AG08396 (cell line): Measurements from ENCODE around the gene TBC1D17.
A peak's percentile ranks its signal among the peaks of the same experiment; 100 is the strongest.

Source experiments
- DNase-seq: peaks from one replicate; pipeline ENCODE4 v3.0.0; 2012; ENCODE audit warnings: low spot score, mixed read lengths

Gene TBC1D17

DNA sequence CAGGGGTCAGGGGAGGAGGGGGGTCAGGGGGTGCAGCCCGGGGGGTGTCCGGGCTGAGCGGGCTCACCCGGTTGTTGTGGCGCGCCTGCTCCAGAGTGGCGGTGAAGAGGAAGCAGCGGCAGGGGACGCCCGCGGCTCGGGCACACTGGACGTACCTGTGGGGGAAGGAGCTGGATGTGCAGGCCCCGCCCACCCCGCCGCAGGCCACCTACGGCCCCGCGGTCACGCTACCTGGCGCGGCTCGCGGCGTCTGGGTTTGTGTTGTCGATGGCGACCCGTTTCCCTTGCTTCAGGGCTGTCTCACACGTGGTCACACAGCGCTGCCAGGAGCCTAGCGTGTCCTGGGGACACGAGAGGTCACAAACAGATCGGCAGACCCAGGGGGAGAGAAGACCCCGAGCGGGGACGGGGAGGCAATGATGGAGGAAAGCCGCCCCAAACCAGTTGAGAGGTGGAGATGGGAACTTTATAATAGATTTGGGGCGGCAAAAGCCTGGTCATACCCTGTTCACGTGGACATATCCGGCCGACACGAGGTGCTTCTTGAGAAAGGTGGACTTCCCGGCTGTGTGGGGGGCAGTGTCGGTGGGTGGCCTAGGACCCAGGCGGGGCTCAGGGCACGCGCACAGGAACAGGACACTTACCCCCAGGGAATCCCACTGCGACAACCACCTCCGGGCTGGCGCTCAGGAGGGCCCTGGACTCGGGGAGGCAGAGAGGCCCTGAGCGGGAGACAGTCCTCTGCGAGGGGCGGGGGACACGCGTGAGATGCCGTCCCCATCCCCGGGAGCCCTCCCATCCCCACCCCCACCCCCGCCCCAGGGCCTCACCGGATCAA lies 15.7 kb upstream of the TBC1D17 start:
- DNase-seq: no peak

DNA sequence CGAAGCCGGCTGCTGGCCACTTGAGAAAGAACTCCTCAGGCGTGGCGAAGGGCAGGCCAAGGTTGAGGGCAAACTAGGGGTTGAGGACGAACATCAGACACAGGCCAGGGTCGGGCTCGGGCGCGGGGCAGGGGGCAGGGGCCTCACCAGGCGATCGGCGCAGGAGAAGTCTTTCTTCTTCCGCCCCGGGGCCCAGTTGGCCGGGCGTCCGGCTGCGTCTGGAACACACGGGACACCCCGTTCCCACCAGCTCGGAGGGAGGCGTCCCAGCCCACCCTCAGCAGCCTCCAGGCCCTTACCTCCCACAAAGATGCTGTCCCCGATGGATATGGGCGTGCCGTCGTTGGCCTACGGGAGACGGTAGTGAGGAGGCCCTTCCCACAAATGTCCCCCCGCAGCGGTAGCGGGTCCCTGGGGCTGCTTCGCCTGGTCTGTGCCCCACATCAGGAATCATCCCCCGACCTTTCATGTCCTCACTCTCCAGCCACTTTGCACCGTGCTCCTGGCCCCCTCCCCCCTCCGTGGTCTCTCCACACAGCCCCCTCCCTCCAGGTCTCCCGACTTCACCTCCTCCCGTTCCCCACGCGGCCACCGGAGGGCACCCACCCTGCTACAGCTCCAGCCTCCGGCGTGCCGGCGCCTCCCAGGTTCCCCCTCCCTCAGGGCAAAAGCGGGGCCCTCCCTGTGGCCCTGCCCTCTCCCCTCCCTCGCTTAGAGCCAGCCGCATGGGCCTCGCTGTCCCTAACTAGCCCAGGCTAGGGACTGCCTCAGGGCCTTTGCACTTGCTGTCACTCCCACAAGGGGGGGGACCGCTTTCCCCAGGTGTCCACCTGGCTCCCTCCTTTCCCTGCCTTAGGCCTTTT lies 14.9 kb upstream of the TBC1D17 start:
- no peak for DNase-seq

DNA sequence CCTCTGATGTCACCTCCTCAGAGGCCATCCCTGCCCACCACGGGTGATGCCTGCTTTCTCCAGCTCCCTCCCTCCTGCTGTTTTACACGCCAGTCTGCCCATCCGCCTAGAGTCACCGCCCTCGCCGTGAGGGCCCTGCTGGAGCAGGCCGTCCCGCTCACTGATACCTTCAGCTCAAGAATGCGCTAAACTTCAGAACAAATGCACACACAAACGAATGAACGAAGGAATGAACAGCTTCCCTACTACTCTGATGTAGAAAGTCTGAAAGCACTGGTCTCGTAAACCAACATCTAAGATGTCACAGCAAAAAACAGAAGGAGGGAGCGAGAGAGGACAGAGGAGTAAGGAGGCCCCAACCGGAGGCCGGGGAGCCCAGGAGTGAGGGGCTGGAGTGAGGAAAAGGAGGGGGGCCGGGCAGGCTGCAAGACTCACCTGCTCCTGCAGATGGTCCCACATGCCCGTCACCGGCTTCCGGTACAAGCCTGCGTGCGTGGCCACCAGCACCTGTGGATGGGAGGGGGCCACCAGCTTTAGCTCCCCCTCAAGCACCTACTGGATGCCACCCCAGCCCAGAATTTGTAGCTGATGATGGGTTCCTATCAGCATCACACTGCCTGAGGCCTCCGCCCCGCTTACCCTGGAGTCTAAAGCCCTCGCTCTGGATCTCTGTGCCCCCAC lies 14.1 kb upstream of the TBC1D17 start:
- no peak for DNase-seq

DNA sequence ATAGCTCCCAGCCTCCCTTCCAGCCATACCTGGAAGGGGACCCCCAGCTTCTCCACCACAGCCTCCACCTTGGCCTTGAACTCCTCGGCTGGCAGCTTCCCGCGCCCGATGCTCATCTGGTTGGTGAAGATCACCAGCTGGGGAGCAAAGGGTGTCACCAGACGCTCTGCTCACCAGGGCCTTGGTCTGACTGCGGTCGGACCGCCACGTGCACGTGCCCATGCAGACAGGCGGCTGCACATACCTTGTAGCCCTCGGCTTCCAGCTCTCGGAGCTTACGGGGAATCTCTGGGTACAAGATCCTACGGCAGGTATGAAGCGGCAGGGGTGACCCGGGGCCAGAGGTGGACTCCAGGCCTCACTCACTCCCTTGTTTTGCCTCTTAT lies 13.6 kb upstream of the TBC1D17 start:
- no peak for DNase-seq

DNA sequence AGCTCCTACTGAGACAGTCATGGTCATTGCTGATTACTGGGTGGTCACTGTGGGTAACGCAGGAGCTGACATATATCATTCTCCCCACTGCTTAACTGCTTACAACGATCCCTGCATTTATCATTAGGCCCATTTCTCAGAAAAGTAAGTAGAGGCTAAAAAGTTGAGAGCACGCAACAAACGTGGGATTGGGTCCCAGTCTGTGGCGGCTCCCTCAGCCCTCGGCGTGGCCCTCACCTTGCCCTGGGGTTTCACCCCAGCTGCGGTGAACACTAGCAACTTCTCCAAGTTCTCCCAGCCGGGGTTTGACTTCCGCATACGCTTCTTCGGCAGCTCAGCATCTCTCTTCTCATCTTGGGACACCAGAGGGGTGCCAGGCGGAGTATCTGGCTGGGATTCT lies 12.6 kb upstream of the TBC1D17 start:
- DNase-seq: no peak

DNA sequence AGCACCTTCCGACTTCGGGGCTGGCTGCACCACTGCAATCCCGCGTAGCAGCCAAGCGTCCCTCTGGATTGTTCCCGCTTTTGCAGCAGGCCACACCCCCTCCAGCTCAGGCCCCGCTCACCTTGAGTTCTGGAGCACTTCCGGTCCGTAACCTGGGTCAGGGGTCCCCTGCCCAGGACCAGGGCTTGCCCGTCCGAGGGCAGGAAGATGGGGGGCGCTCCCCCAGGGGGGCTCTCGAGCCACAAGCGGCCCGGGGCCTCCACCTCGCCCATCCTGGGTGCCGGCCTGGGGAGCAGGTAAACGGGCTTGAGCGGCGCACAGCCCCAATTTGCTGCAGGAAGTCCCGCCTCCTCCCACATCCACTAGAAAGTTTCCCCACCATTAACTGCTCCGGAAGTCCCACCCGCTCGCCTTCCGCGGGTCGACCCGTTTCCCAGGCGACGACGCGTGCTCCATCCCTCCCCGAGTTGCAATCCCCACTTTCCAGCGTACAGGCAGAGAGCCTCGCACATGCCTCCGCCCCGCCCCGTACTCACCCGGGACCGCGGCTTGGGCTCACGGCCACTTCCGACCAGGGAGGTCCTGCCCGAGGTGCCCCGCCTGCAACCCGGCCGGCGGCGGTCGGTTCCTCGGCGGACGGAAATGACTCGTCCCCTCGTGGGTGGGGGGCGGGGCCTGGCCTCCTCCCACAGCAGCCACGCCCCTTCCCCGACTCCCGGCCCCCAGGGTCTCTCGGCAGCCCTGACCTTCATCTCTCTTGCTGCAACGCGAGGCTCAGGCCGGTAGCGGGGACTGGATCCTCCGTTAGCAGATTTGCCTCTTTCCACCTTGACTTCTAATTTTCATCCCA lies 10.3 kb upstream of the TBC1D17 start, which contains the start of gene PNKP:
PNKP (minus strand) TSS at position 644 of the 850 bp plus-strand sequence; CDS start at position 272, 372 bp downstream.
- peak; percentile 93 for DNase-seq

DNA sequence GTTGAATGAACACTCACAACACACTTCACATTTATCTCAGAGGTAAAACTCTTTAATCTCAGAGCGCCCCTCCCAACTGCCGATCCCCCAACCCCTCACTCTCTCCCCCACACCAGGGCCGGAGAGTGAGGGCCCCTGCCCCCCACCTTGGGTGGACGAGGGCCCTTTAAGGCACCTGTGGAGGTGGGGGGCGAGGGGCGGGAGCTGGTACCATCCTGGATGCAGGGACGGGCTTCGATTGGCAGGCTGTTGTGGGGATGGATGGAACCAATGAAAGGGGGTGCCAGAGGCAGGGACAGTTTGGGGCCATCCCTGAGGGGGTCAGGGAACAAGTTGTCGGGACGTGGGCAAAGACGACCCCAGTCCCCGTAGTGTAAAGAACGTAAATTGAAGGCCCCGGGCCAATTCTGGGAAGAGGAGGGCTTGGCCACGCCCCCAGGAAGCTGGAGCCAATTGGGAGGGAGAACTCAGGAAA lies 8.5 kb upstream of the TBC1D17 start:
- DNase-seq: no peak

DNA sequence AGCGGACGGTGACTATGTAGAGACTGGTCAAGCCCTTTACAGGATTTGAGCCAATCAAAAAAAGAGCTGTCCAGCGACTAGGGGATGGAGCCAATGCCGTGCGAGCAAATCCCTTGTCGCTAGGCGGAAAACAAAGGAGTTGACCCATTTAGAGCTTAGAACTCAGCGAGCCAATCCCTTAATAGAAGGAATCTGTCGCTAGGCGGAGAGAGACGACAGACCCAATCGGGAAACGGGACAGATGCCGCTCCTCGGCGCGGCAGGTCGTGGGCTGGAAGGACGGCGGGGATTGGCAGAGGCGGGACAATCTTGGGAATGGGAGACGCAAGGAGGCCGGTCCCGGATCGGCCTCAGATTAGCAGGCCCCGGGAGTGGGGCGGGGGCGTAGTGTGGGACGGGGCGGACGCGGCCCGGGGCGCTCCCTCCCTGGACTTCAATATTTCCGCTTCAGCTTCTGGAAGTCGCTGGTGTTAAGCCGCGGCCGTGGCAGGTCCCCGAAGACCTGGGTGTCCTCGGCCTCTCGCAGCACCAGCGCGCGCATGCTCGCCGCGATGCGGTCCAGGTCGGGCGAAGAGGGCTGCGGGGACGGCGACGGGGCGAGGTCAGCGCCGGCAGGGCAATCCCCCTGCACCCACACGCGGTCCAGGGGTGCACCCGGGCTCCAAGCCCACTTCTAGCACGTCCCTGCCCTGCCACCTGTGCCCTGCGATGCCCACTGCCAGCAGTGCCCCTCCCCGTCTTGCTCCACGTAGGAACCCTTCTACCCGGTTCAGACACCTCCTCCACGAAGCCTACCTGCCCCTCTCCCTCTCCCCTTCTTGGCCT lies 7.8 kb upstream of the TBC1D17 start:
- peak; percentile 97 for DNase-seq

DNA sequence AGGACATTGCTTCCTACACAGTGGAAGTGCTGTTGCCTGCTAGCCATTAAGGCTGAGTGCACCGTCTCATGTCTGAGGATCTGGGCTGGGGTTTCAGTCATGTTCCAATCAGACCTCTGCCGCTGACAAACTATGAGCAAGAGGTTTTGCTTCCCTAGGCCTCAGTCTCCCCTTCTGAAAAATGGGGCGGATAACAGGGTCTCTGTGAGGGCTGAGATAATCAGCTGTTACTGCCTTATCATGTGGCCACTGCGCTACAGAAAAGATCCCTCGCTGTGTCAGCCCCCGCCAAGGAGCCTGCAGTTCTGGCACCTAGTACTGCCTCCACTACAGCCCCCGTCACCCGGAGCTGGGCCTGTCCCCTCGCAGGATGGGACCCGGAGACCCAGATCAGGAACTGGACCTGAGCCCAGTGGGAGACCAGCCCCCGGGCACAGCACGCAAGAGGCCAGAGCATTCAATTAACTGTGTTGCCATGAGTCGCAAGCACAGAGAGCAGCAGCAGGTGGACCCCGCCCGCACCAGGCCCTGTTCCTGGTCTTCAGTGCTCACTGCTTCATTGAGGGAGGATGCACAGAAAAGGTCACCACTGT lies 7.1 kb upstream of the TBC1D17 start:
- no peak for DNase-seq

DNA sequence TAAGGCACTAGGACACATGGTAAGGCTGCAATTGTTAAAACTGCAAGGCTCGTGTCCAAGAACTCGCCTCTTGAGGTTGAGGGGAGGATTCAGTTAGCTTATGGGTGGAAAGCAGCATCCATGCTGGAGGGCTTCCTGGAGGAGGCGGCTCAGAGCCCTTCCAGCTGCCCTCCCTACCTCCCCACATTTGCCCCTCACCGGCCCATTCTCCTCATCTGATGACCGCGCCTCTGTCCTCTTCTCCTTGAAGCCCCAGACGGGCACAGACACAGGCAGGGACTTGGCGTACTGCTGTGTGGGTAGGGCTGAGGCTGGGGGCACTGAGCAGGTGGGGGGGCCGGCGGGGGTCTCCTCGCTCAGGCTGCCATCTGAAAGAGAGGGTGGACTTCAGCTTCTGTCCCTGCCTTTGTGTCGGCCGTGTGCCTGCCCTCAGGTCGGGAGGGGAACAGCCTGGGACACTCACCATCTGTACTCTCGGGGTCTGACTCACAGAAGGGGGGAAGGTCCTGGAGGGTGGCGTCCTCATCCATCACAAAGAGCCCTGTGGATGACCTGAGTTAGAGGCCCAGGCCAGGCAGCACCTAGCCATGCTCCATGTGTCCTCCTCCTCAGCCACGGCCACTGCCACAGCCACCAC lies 6.0 kb upstream of the TBC1D17 start:
- no peak for DNase-seq

DNA sequence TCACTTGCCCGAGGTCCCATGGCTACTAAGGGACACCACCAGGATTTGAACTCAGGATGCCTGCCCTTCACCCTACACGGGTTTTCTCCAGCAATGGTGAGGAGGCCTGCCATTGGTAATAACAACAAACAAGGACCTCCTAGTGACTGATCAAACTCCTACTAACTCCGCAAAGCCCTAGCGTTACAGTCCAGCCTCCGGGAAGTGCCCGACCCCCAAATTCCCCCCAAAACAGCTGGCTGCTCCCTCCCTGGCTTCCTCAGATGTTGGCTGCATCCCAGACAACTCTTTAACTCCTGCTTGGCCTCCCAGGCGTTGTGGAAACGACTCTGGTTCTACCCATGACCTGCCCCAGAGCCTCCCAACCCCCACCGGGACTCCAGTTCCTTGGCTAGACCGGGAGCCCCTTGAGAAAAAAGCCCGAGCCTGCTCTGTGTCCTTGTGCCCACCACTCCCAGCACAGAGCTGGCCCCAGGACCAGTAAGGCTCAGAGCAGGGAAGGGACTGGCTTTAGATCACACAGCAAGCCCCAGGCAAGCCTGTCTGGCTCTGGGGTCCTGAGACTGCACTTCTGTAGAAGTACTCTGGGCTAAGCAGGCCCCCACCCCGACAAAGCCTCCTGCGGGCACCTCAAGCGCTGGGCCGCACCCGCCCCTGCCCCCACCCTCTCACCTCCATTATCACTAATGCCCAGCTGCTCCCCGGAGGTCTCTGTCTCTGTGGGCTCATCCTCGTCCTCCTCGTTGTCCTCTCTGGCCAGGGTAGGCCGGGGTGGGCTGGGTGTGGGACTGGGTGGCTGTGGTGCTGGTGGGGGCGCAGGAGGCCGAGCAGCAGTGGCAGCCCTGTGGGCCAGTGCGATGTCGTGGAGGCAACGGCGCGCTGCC lies 5.0 kb upstream of the TBC1D17 start:
- no peak for DNase-seq

DNA sequence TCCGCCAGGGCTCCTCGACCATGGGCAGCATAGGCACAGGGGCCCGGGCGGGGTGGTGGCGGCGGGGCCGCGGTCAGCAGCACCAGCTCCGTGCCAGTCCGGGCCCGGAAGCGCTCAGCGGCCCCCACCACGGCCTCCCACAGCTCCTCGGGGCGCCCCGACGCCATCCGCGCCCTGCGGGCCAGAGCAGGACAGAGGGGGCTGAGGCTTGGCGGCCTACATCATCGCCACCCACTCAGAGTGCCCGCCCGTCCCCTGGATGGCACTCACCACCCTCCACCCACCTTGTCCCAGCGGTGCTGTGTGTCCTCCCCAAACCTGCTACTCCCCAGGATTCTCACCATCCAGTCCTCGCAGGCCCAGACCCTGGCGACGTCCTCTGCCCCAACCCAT lies 4.4 kb upstream of the TBC1D17 start:
- DNase-seq: no peak

DNA sequence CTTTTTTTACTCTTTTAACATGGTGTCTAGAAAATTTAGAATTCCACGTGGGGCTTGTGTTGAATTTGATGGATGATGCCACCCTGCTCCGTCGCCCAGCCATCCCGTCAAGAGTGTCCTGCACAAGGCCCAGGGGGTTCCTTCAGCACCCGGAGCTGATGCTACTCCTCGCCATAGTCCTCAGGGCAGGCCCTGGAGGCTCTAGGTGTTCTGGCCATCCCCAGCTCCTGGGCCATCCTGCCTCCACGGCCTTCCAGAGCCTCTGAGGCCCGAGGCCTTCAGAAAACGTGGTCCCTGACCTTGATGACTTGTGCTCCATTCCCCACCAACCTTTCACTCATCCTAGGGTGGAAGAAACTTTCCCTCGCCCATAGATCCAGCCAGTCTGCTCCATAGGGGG lies 3.7 kb upstream of the TBC1D17 start:
- no peak for DNase-seq

DNA sequence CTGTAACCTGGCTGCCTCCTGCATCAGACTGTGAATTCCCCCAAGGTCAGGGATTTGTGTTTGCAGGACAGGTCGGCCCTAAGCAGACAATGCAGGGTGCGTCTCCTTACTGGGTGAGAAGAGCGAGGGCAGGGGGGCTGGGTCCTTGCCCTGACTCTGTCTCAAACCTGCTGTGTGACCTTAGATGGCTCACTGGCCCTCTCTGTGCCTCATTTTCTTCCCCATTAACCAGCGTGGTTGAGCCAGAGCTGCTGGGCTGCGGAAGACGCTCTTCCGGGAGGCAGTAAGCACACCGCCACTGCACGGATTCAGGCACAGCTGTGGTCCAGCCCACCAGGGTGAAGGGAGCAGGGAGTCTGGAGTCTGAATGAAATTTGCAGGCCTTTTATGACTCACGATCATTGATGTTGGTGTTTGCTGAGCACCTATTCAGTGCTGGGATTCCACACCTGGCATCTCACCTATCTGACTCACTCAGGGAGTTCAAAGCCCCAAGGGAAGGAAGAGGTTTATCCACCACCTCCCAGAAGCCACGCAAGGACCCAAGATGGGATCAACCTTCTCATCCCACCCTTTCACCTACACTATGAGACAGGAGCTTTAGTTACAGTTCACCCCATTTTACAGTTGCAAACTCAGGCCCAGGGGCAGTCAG lies 2.9 kb upstream of the TBC1D17 start:
- no peak for DNase-seq

DNA sequence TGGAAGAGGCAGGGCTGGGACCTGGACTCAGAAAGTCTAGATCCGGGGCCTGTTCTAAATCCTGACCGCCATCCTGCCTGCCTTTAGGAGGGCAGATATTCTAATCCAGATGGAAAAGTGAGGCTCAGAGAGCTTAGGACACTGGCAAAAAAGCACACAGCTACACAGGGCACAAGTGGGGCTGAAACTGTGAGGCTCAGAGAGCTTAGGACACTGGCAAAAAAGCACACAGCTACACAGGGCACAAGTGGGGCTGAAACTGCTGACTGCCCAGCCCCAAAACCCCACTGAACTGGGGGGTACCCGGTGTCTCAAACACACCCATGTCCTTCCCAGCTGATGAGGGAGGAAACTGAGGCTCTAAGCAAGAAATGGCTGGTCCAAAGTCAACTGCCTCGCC lies 2.3 kb upstream of the TBC1D17 start:
- DNase-seq: no peak

DNA sequence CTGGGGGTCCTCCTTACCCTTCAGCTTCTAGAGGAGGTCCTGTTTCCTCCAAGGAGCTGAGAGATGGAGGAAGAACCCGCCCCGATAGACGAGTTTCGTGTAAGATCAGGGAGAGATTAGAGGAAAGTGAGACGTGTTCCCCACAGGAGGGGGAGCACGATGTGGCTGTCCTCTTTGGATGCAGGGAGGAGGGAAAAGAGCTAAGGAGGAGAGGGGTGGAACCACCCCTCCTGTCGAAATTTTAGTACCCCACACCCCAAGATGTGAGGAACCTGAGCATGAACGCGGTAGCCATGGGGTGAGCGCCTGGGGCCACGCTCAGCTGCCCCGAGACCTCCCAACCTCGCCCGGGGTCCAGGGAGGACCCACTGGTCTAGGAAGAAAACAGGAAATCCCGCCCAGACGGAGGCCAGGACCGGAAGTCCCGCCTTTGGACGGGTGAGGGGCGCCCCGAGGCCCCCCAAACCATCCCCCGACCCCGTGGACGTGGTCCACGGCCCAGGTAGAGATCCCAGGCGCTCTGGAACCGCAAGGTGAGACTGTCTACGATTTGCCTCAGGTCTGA lies 1.6 kb upstream of the TBC1D17 start:
- DNase-seq: no peak

DNA sequence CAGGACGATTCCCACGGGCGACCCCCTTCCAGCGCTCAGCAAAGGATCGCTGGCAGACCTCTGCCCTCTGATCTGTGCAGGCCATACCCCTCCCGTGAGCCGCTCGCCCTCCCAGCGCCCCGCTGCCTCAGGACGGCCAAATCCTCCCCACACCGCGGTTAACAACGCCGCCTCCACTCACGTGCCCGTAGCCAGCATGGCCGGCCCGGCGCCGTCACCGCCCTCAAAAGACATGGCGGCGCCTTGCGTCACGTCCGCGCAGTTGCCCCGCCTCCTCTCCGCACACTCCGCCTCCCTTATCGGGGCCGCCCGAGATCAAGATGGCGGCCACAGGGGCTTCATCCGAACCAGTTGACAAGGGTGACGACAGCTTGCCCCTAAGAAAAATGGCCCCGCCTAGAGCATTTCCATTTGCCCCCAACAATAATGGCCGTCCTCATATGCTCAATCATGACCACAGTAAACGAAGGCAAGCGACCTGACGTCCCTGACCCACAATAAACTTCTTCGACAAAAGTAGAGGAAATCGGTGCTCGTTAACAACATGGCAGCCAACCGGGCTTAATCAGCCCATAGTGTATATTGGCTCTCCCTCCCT lies 981 bp upstream of the TBC1D17 start:
- DNase-seq: peak; percentile 89
